Epidermal melanocyte (primary cell): Measurements from ENCODE around the gene ZNF408.

Experiments
- DNase-seq: peaks from one replicate; pipeline ENCODE4 v3.0.0; 2011; ENCODE audit warnings: low spot score; ENCODE audit not compliant: insufficient read length

ZNF408 gene

GRCh38 chr11:46726206-46726862 lies 25.5 kb downstream of the ZNF408 start:
- DNase-seq, result no peak

GRCh38 chr11:46727952-46728658 lies 27.3 kb downstream of the ZNF408 start:
- DNase-seq, result no peak

GRCh38 chr11:46728659-46729040 lies 27.8 kb downstream of the ZNF408 start:
- no peak for DNase-seq

- no peak for DNase-seq
Observed at GRCh38 chr11:46729110-46730027, 28.5 kb downstream of the ZNF408 start.

GRCh38 chr11:46731545-46731944 lies 30.7 kb downstream of the ZNF408 start:
- DNase-seq, result no peak

- DNase-seq, result no peak
Observed at GRCh38 chr11:46733234-46733633, 32.4 kb downstream of the ZNF408 start.

GRCh38 chr11:46736146-46736545 lies 35.3 kb downstream of the ZNF408 start:
- DNase-seq, result no peak

GRCh38 chr11:46736615-46737014 lies 35.8 kb downstream of the ZNF408 start:
- no peak for DNase-seq

GRCh38 chr11:46737699-46738098 lies 36.9 kb downstream of the ZNF408 start:
- DNase-seq, result no peak

- DNase-seq, result no peak
Observed at GRCh38 chr11:46738887-46739286, 38.1 kb downstream of the ZNF408 start.

GRCh38 chr11:46741600-46742484 lies 41.0 kb downstream of the ZNF408 start:
- no peak for DNase-seq

GRCh38 chr11:46743043-46743442 lies 42.2 kb downstream of the ZNF408 start:
- DNase-seq, result no peak

GRCh38 chr11:46743693-46744339 lies 43.0 kb downstream of the ZNF408 start:
- DNase-seq, result no peak

- DNase-seq, result no peak
Observed at GRCh38 chr11:46745328-46745727, 44.5 kb downstream of the ZNF408 start.

GRCh38 chr11:46745995-46746394 lies 45.2 kb downstream of the ZNF408 start:
- no peak for DNase-seq

- no peak for DNase-seq
Observed at GRCh38 chr11:46747150-46747549, 46.3 kb downstream of the ZNF408 start.
